ENCODE results near the gene KHK.

KHK gene

GRCh38 chr2:27086724-27087593 is at the start of gene KHK:
Gene KHK, plus strand, starts transcription at chr2:27086772. Its CDS starts 488 bp downstream, at chr2:27087260.
- in situ Hi-C loops (cut with MboI; ENCODE audit: low sequenced_read_pairs): no loop called here

- in situ Hi-C loops (cut with MboI; ENCODE audit: low sequenced_read_pairs): no loop called here
These were observed 48.6 kb upstream of the KHK start for GRCh38 chr2:27038012-27038411.

- in situ Hi-C loops (cut with MboI; ENCODE audit: low sequenced_read_pairs): no loop called here
These were observed 47.8 kb upstream of the KHK start for GRCh38 chr2:27038631-27039339.

- in situ Hi-C loops (cut with MboI; ENCODE audit: low sequenced_read_pairs): no loop called here
These were observed 47.1 kb upstream of the KHK start for GRCh38 chr2:27039426-27039825.

GRCh38 chr2:27039871-27040270 is 46.7 kb upstream of the KHK start:
- in situ Hi-C loops (cut with MboI; ENCODE audit: low sequenced_read_pairs): no loop called here

- in situ Hi-C loops (cut with MboI; ENCODE audit: low sequenced_read_pairs): no loop called here
These were observed 46.3 kb upstream of the KHK start for GRCh38 chr2:27040282-27040681.

- in situ Hi-C loops (cut with MboI; ENCODE audit: low sequenced_read_pairs): no loop called here
These were observed 44.8 kb upstream of the KHK start for GRCh38 chr2:27041752-27042151.

- in situ Hi-C loops (cut with MboI; ENCODE audit: low sequenced_read_pairs): no loop called here
These were observed 44.4 kb upstream of the KHK start for GRCh38 chr2:27042159-27042661.

- in situ Hi-C loops (cut with MboI; ENCODE audit: low sequenced_read_pairs): no loop called here
These were observed 43.5 kb upstream of the KHK start for GRCh38 chr2:27042985-27043634.

- in situ Hi-C loops (cut with MboI; ENCODE audit: low sequenced_read_pairs): no loop called here
These were observed 36.9 kb upstream of the KHK start for GRCh38 chr2:27049422-27050280.

GRCh38 chr2:27050281-27050995 is 36.1 kb upstream of the KHK start:
- in situ Hi-C loops (cut with MboI; ENCODE audit: low sequenced_read_pairs): no loop called here

- in situ Hi-C loops (cut with MboI; ENCODE audit: low sequenced_read_pairs): no loop called here
These were observed 35.3 kb upstream of the KHK start, which contains the start of gene AGBL5 for GRCh38 chr2:27050996-27051901. Gene AGBL5, plus strand, starts transcription at chr2:27051668. Its CDS starts 1,291 bp downstream, at chr2:27052959.

GRCh38 chr2:27051902-27052645 is 34.5 kb upstream of the KHK start:
- in situ Hi-C loops (cut with MboI; ENCODE audit: low sequenced_read_pairs): no loop called here

GRCh38 chr2:27053321-27053720 is 33.3 kb upstream of the KHK start:
- in situ Hi-C loops (cut with MboI; ENCODE audit: low sequenced_read_pairs): no loop called here

- in situ Hi-C loops (cut with MboI; ENCODE audit: low sequenced_read_pairs): no loop called here
These were observed 32.8 kb upstream of the KHK start for GRCh38 chr2:27053776-27054175.

- in situ Hi-C loops (cut with MboI; ENCODE audit: low sequenced_read_pairs): no loop called here
These were observed 31.9 kb upstream of the KHK start for GRCh38 chr2:27054721-27055120.

GRCh38 chr2:27057184-27057583 is 29.4 kb upstream of the KHK start:
- in situ Hi-C loops (cut with MboI; ENCODE audit: low sequenced_read_pairs): no loop called here

- in situ Hi-C loops (cut with MboI; ENCODE audit: low sequenced_read_pairs): no loop called here
These were observed 28.4 kb upstream of the KHK start for GRCh38 chr2:27058210-27058609.
